ENCODE data around the gene RILPL1.

Gene RILPL1

DNA sequence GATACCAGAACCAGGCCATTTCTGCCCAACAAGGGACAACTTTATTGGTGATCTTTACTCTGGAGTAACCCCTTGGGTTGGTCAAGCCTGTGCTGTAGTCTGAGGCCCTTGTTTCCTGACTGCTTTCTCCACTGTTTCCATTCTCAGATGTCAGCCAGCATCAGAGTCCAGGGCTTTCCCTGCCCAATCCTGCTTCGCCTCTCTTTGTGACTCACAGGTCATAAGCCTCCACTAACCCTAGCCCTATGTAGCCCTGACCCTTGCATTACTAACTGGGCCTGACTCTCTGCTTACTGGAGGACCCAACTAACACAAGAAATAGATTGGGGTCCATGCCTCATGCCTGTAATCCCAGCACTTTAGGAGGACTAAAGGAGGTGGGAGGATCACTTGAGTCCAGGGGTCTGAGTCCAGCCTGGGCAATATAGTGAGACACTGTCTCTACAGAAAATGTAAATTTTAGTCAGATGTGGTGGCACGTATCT, 84.2 kb downstream of the RILPL1 start:
- TF ChIP-seq FOXM1 (IDR thresholded peaks at IDR 0.05; ENCODE audit: borderline replicate concordance, low read depth), result no peak
- TF ChIP-seq TCF12 (IDR thresholded peaks at IDR 0.05; ENCODE audit: low read depth), result no peak
- TF ChIP-seq YY1 (IDR thresholded peaks at IDR 0.05; ENCODE audit: low read depth), result no peak
- TF ChIP-seq NFIC (IDR thresholded peaks at IDR 0.05), result no peak

DNA sequence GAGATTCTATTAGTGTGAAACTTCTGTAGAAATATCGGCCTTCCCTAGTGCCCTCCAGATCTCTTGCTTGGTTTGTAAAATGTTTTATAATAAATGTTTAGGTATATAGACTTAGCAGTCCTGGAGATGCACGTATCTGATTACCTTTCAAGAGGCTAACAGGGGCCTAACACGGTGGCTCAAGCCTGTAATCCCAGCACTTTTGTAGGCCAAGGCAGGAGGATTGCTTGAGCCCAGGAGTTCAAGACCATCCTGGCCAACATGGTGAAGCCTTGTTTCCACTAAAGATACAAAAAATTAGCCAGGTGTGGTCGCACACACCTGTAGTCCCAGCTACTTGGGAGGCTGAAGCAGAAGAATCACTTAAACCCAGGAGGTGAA, 87.2 kb downstream of the RILPL1 start:
- TF ChIP-seq RAD21 (IDR thresholded peaks at IDR 0.05; ENCODE audit: low read depth) (no peak), NFIC (IDR thresholded peaks at IDR 0.05) (no peak), EGR1 (IDR thresholded peaks at IDR 0.05) (no peak), ZBTB7A (IDR thresholded peaks at IDR 0.05; ENCODE audit: low read depth) (no peak), TEAD4 (IDR thresholded peaks at IDR 0.05) (no peak), TAF1 (IDR thresholded peaks at IDR 0.05; ENCODE audit: low read depth) (no peak), TCF12 (IDR thresholded peaks at IDR 0.05; ENCODE audit: low read depth) (no peak), CEBPB (IDR thresholded peaks at IDR 0.05) (no peak), YY1 (IDR thresholded peaks at IDR 0.05; ENCODE audit: low read depth) (no peak), FOXM1 (IDR thresholded peaks at IDR 0.05; ENCODE audit: borderline replicate concordance, low read depth) (no peak), CREB1 (IDR thresholded peaks at IDR 0.05; ENCODE audit: low read depth) (no peak)
- TF ChIP-seq, protein P1, sequence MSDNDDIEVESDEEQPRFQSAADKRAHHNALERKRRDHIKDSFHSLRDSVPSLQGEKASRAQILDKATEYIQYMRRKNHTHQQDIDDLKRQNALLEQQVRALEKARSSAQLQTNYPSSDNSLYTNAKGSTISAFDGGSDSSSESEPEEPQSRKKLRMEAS (IDR thresholded peaks at IDR 0.05), result no peak
- TF ChIP-seq, protein P2, sequence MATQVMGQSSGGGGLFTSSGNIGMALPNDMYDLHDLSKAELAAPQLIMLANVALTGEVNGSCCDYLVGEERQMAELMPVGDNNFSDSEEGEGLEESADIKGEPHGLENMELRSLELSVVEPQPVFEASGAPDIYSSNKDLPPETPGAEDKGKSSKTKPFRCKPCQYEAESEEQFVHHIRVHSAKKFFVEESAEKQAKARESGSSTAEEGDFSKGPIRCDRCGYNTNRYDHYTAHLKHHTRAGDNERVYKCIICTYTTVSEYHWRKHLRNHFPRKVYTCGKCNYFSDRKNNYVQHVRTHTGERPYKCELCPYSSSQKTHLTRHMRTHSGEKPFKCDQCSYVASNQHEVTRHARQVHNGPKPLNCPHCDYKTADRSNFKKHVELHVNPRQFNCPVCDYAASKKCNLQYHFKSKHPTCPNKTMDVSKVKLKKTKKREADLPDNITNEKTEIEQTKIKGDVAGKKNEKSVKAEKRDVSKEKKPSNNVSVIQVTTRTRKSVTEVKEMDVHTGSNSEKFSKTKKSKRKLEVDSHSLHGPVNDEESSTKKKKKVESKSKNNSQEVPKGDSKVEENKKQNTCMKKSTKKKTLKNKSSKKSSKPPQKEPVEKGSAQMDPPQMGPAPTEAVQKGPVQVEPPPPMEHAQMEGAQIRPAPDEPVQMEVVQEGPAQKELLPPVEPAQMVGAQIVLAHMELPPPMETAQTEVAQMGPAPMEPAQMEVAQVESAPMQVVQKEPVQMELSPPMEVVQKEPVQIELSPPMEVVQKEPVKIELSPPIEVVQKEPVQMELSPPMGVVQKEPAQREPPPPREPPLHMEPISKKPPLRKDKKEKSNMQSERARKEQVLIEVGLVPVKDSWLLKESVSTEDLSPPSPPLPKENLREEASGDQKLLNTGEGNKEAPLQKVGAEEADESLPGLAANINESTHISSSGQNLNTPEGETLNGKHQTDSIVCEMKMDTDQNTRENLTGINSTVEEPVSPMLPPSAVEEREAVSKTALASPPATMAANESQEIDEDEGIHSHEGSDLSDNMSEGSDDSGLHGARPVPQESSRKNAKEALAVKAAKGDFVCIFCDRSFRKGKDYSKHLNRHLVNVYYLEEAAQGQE (IDR thresholded peaks at IDR 0.05; ENCODE audit: low read depth), result no peak
- TF ChIP-seq, protein P3, sequence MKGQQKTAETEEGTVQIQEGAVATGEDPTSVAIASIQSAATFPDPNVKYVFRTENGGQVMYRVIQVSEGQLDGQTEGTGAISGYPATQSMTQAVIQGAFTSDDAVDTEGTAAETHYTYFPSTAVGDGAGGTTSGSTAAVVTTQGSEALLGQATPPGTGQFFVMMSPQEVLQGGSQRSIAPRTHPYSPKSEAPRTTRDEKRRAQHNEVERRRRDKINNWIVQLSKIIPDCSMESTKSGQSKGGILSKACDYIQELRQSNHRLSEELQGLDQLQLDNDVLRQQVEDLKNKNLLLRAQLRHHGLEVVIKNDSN (IDR thresholded peaks at IDR 0.05), result no peak

DNA sequence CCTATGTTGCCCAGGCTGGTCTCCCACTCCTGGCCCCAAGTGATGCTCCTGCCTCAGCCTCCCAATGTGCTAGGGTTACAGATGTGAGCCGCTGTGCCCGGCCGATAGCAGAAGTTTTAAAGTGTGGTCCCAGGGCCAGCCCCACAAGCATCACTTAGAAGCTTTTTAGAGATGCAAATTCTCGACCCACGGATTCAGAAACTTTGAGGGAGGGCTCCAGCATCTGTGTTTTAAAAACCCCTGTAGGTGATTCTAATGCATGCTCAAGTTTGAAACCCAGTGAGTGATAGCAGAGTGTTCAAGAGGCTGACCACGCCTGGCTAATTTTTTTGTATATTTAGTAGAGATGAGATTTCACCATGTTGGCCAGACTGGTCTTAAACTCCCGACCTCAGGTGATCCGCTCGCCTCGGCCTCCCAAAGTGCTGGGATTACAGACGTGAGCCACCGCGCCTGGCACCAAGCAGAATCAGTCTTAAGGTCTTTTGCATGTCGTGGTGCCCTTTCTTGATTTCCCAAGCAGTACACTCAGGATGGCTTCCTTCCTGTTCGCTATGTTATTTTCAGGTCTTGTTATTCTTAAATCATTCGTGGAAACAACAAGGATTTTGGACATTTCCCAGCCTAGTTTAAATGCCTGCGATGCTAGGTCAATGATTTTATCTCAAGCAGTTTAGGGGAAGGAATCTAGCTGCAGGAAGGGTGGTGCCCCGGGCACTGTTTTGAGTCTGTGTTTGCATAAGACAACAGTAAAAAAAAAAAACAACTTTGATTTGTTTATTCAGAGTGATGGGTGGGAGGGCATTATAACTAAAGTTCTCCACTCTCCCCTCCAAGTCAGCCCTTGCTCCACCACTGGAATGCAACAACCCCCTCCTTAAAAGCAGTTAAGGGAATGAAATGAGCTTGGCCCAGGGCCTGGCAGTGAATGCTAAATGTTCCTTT, 87.9 kb downstream of the RILPL1 start:
- TF ChIP-seq EP300 (IDR thresholded peaks at IDR 0.05; ENCODE audit: borderline replicate concordance) (no peak), TCF12 (IDR thresholded peaks at IDR 0.05; ENCODE audit: low read depth) (no peak), ZBTB7A (IDR thresholded peaks at IDR 0.05; ENCODE audit: low read depth) (no peak), TAF1 (IDR thresholded peaks at IDR 0.05; ENCODE audit: low read depth) (no peak), RAD21 (IDR thresholded peaks at IDR 0.05; ENCODE audit: low read depth) (no peak), FOXM1 (IDR thresholded peaks at IDR 0.05; ENCODE audit: borderline replicate concordance, low read depth) (no peak), YY1 (IDR thresholded peaks at IDR 0.05; ENCODE audit: low read depth) (no peak), TEAD4 (IDR thresholded peaks at IDR 0.05) (no peak), CEBPB (IDR thresholded peaks at IDR 0.05) (no peak)
- TF ChIP-seq, protein P1 (IDR thresholded peaks at IDR 0.05), result no peak
- TF ChIP-seq, protein P2 (IDR thresholded peaks at IDR 0.05; ENCODE audit: low read depth), result no peak
- TF ChIP-seq, protein P3 (IDR thresholded peaks at IDR 0.05), result no peak

DNA sequence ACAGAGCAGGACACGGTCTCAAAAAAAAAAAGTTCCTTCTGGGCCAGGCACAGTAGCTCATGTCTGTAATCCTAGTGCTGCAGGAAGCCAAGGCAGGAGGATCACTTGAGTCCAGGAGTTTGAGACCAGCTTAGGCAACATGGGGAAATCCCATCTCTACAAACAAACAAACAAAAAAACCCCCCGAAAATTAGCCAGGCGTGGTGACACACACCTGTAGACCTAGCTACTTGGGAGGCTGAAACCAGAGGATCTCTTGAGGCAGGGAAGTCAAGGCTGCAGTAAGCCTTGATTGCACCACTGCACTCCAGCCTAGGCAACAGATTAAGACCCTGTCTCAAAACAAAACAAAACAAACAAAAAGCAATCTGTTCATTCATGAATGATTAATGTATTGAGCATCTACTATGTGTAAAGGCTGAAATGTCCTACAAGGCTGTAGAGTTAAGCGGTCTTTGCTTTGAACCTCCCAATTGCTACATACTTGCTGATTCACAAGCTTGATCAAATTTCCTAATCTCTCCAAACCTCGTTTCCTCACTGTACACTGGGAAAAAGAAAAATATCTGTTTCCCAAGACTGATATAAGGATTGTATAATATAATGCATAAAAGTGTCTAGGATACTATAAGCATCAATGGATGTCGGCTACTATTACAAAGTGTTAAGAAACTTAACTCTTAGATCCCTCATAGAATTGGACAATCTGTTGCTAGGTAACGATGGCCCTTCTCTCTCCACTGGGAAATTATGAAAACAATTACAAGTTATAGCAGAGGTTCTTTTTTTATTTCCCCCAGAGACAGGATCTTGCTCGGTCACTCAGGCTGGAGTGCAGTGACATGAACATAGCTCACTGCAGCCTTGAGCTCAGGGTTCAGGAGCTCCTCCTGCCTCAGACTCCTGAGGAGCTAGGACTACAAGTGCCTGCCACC, 89.2 kb downstream of the RILPL1 start:
- TF ChIP-seq FOXM1 (IDR thresholded peaks at IDR 0.05; ENCODE audit: borderline replicate concordance, low read depth) (no peak), RAD21 (IDR thresholded peaks at IDR 0.05; ENCODE audit: low read depth) (no peak), TAF1 (IDR thresholded peaks at IDR 0.05; ENCODE audit: low read depth) (no peak), CREB1 (IDR thresholded peaks at IDR 0.05; ENCODE audit: low read depth) (no peak), CEBPB (IDR thresholded peaks at IDR 0.05) (no peak), TCF12 (IDR thresholded peaks at IDR 0.05; ENCODE audit: low read depth) (no peak)
- TF ChIP-seq, protein P2 (IDR thresholded peaks at IDR 0.05; ENCODE audit: low read depth), result no peak
